SK-N-SH treated with all-trans-retinoic acid at 6 μM for 48 hours (cell line): ENCODE results near the gene NCDN.

ENCODE experiments used
- ATAC-seq: fragments of 200-7000 bp; cut with Tn5 transposase; 3 replicates; pipeline ENCODE4 v1.9.1; 2020; ENCODE audit warnings: mild to moderate bottlenecking, moderate library complexity
- ARNTL ChIP-seq: fragments of 450-650 bp; formaldehyde crosslinking; IDR thresholded peaks from 2 replicates; pipeline ENCODE4 v1.5.0; 2020; ENCODE audit warnings: low read depth, mild to moderate bottlenecking, moderate library complexity, borderline replicate concordance
- CREB5 ChIP-seq: fragments of 250-450 bp; sonication (Bioruptor Pico); IDR thresholded peaks from 2 replicates; pipeline ENCODE4 v1.5.1; 2020; ENCODE audit warnings: low read depth, mild to moderate bottlenecking, moderate library complexity
- CSDC2 ChIP-seq: fragments of 250-450 bp; sonication (Bioruptor Pico); IDR thresholded peaks from 2 replicates; pipeline ENCODE4 v1.5.0; 2020; ENCODE audit warnings: mild to moderate bottlenecking, moderate library complexity
- CSRNP3 ChIP-seq: fragments of 250-450 bp; sonication (Bioruptor Pico); IDR thresholded peaks from 2 replicates; pipeline ENCODE4 v1.5.1; 2021; ENCODE audit warnings: mild to moderate bottlenecking, moderate library complexity
- ESRRG ChIP-seq: fragments of 250-450 bp; sonication (Bioruptor Pico); IDR thresholded peaks from 2 replicates; pipeline ENCODE4 v1.6.1; 2021; ENCODE audit warnings: mild to moderate bottlenecking
- GLIS3 ChIP-seq: fragments of 250-450 bp; sonication (Bioruptor Pico); IDR thresholded peaks from 2 replicates; pipeline ENCODE4 v1.5.0; 2020; ENCODE audit warnings: mild to moderate bottlenecking, moderate library complexity
- OSR1 ChIP-seq: fragments of 250-450 bp; sonication (Bioruptor Pico); IDR thresholded peaks from 2 replicates; pipeline ENCODE4 v1.8.0; 2022; ENCODE audit warnings: moderate library complexity, mild to moderate bottlenecking, inconsistent platforms
- PATZ1 ChIP-seq: fragments of 250-450 bp; sonication (Bioruptor Pico); IDR thresholded peaks from 2 replicates; pipeline ENCODE4 v1.8.0; 2020; ENCODE audit warnings: mild to moderate bottlenecking, moderate library complexity, borderline replicate concordance
- POU6F1 ChIP-seq: fragments of 250-450 bp; sonication (Bioruptor Pico); IDR thresholded peaks from 2 replicates; pipeline ENCODE4 v1.8.0; 2021; ENCODE audit warnings: low read depth, mild to moderate bottlenecking, moderate library complexity, borderline replicate concordance
- PPARA ChIP-seq: fragments of 250-450 bp; sonication (Bioruptor Pico); IDR thresholded peaks from 2 replicates; pipeline ENCODE4 v1.5.0; 2020; ENCODE audit warnings: mild to moderate bottlenecking, borderline replicate concordance
- RARB ChIP-seq: fragments of 250-450 bp; sonication (Bioruptor Pico); IDR thresholded peaks from 2 replicates; pipeline ENCODE4 v1.8.0; 2021; ENCODE audit warnings: mild to moderate bottlenecking, moderate library complexity
- SNAI2 ChIP-seq: fragments of 250-450 bp; sonication (Bioruptor Pico); IDR thresholded peaks from 2 replicates; pipeline ENCODE4 v1.5.0; 2020; ENCODE audit warnings: mild to moderate bottlenecking, moderate library complexity
- TCF4 ChIP-seq: fragments of 250-450 bp; sonication (Bioruptor Pico); IDR thresholded peaks from 2 replicates; pipeline ENCODE4 v1.8.0; 2021; ENCODE audit warnings: mild to moderate bottlenecking, moderate library complexity, borderline replicate concordance
- TOX ChIP-seq: fragments of 250-450 bp; sonication (Bioruptor Pico); IDR thresholded peaks from 2 replicates; pipeline ENCODE4 v1.8.0; 2021; ENCODE audit warnings: mild to moderate bottlenecking, moderate library complexity, borderline replicate concordance
- TSHZ2 ChIP-seq: fragments of 250-450 bp; sonication (Bioruptor Pico); IDR thresholded peaks from 2 replicates; pipeline ENCODE4 v1.5.0; 2020; ENCODE audit warnings: mild to moderate bottlenecking, moderate library complexity
- ZC3H10 ChIP-seq: fragments of 250-450 bp; sonication (Bioruptor Pico); IDR thresholded peaks from 2 replicates; pipeline ENCODE4 v1.5.1; 2021; ENCODE audit warnings: mild to moderate bottlenecking, moderate library complexity
- ZFP3 ChIP-seq: fragments of 250-450 bp; sonication (Bioruptor Pico); IDR thresholded peaks from 2 replicates; pipeline ENCODE4 v1.5.0; 2020; ENCODE audit warnings: mild to moderate bottlenecking, moderate library complexity
- ZFP30 ChIP-seq: fragments of 450-650 bp; formaldehyde crosslinking; IDR thresholded peaks from 2 replicates; pipeline ENCODE4 v1.5.0; 2022; ENCODE audit warnings: mild to moderate bottlenecking, moderate library complexity
- ZNF70 ChIP-seq: fragments of 450-650 bp; formaldehyde crosslinking; IDR thresholded peaks from 2 replicates; pipeline ENCODE4 v1.5.0; 2020; ENCODE audit warnings: mild to moderate bottlenecking, moderate library complexity
- ZNF8 ChIP-seq: fragments of 450-650 bp; formaldehyde crosslinking; IDR thresholded peaks from 2 replicates; pipeline ENCODE4 v1.5.0; 2020; ENCODE audit warnings: mild to moderate bottlenecking, moderate library complexity

The NCDN gene

GRCh38 chr1:35586808-35587207, 29.2 kb downstream of the NCDN start:
- ATAC-seq: no peak

GRCh38 chr1:35587736-35588135, 30.1 kb downstream of the NCDN start:
- no peak for ATAC-seq
- TF ChIP-seq OSR1 (CRISPR knock-in tag) (no peak), ZFP30 (CRISPR knock-in tag) (no peak), PATZ1 (CRISPR knock-in tag) (no peak), CREB5 (no peak), GLIS3 (CRISPR knock-in tag) (no peak), SNAI2 (no peak), ZC3H10 (CRISPR knock-in tag) (no peak), PPARA (CRISPR knock-in tag) (no peak), TOX (no peak), TCF4 (no peak), RARB (no peak), CSDC2 (CRISPR knock-in tag) (no peak), ZNF8 (CRISPR knock-in tag) (no peak), ARNTL (CRISPR knock-in tag) (no peak)

More at GRCh38 chr1:35586808-35587207, 29.2 kb downstream of the NCDN start:
- TF ChIP-seq ZNF70 (CRISPR knock-in tag) (no peak), ZFP30 (CRISPR knock-in tag) (no peak), ZNF8 (CRISPR knock-in tag) (no peak), SNAI2 (no peak), POU6F1 (CRISPR knock-in tag) (no peak), ESRRG (no peak), CSRNP3 (CRISPR knock-in tag) (no peak), PATZ1 (CRISPR knock-in tag) (no peak), ARNTL (CRISPR knock-in tag) (no peak), PPARA (CRISPR knock-in tag) (no peak), ZFP3 (CRISPR knock-in tag) (no peak), TSHZ2 (CRISPR knock-in tag) (no peak)
